GM21528 (cell line): ENCODE results near the gene CEP112.
"Not testable (repeated sequence)": the region's sequence is repeated elsewhere in the genome, so short reads cannot be mapped to it uniquely, and the experiment has no call there.

Source experiments
- ATAC-seq: cut with Tn5 transposase; IDR thresholded peaks from one replicate; pipeline ENCODE4 v1.9.1; 2021; ENCODE audit warnings: mild to moderate bottlenecking, moderate library complexity; ENCODE audit not compliant: unreplicated experiment, low FRiP score

Gene CEP112

DNA sequence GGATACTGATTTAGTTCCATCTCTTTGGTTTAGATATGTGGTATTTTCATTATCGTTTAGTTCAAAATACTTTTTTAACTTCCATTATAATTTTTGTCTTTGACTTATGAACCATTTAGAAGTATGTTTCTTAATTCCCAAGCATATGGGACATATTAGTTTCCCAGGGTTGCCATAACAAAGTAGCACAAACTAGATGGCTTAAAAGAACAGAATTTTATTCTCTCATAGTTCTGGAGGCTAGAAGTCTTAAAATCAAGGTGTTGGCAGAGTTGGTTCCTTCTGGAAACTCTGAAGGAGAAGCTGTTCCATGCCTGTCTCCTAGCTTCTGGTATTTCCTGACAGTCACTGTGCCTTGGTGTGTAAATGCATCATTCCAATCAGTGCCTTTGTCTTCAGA, 339.0 kb downstream of the CEP112 start:
- no peak for ATAC-seq

DNA sequence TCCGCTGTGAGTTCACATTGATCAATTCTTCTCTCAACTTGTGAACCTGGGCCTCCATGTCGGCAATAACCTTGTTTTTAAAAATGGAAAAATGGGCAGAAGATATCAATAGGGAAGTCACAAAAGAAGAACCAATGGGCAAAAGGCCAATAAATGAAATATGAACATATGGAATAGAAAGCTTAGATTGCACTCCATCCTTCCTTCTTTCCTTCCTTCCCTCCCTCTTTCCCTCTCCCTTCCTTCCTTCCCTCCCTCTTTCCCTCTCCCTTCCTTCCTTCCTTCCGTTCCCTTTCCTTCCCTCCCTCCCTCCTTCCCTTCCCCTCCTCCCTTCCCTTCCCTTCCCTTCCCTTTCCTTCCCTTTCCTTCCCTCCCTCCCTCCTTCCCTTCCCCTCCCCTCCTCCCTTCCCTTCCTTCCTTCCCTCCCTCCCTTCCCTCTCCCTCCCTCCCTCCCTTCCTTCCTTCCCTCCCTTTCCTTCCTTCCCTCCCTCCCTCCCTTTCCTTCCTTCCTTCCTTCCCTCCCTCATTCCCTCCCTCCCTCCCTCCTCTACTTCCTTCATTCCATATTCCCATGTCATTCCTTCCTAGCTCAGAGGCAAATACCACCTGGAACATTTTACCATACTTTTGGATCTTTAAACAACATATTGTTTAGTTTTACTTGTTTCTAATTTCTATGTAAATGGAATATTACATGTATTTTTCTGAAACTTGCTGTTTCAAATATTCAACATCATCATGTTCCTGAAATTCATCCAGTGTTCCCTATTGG, 339.8 kb downstream of the CEP112 start:
- no peak for ATAC-seq

DNA sequence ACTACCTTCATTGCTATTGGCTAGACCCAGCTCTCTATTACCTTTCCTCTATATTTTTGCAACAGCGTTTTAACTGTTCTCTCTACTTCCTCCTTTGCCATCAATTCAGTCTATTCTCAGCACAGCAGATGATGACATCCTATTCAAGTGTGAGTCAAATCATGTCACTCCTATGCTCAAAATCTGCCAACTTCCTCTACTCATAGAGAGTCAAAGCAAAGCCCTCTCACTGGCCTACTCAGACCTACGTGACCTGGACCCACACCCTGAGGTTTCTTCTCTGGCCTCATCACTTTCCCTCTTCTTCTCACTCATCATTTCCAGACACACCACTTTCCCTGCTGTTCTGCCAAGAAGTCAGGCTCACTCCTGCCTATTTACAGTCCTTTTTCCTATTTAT, 341.4 kb downstream of the CEP112 start:
- no peak for ATAC-seq

DNA sequence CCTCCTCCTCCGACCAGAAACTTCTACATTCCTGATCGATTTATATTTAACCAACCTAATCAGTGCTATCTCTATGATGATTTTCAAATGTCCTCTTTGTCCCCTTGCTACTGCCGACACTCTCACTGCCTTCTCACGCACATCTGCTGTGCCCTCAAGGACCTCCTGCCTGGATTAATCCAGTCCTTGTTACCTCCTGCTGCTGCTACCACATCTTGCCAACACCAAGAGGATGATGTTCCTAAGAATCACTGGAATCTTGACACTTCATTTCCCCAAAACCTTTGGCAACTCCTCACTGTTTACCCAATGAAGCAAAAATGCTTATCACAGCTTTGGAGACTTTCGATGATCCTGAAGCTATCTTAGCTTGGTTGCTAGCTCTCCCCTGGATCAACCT, 343.2 kb downstream of the CEP112 start:
- ATAC-seq = no peak

DNA sequence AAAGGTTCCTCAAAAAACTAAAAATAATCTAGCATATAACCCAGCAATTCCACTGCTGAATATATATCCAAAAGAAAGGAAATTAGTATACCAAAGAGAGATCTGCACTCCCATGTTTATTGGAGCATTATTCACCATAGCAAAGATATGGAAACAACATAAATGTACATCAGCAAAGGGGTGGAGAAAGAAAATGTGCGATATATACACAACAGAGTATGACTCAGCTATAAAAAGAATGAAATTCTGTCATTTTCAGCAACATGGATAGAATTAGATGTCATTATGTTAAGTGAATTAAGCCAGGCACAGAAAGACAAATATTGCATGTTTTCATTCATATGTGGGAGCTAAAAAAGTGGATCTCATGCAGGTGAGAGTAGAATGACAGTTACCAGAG, 350.8 kb downstream of the CEP112 start:
- ATAC-seq = no peak

DNA sequence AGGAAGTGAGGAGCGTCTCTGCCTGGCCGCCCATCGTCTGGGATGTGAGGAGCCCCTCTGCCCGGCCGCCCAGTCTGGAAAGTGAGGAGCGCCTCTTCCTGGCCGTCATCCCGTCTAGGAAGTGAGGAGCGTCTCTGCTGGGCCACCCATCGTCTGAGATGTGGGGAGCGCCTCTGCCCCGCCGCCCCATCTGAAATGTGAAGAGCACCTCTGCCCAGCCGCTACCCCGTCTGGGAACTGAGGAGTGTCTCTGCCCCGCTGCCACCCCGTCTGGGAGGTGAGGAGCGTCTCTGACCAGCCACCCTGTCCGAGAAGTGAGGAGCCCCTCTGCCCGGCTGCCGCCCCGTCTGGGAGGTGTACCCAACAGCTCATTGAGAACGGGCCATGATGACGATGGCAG, 354.7 kb downstream of the CEP112 start:
- not testable (repeated sequence) for ATAC-seq

DNA sequence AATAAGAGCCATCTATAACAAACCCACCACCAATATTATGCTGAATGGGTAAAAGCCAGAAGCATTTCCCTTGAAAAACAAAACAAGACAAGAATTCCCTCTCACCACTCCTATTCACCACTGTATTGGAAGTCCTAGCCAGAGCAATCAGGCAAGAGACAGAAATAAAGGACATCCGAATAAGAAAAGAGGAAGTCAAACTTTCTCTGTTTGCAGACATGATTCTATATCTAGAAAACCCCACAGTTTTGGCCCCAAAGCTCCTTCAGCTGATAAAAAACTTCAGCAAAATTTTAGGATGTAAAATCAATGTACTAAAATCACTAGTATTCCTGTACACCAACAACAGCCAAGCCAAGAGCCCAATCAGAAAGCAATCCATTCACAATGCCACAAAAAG, 358.7 kb downstream of the CEP112 start:
- ATAC-seq = no peak

DNA sequence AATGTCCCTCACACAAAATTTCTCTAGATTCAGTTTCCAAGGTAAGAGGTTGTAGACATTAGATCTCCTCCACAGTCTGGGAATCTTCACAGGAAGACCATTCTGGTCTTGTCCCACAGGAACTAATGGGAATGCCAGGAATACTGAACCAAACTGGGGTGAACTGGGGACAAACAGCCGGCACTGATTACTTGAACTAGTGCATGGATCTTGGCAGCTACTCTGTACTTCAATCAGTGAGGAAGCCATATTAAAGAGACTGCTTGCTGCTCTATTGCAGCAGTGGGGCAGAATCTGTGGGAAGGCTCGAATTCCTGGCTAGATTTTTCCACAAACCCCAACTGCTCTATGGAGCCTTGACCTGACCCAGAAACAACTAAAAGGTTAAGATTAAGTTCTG, 361.6 kb downstream of the CEP112 start:
- no peak for ATAC-seq

DNA sequence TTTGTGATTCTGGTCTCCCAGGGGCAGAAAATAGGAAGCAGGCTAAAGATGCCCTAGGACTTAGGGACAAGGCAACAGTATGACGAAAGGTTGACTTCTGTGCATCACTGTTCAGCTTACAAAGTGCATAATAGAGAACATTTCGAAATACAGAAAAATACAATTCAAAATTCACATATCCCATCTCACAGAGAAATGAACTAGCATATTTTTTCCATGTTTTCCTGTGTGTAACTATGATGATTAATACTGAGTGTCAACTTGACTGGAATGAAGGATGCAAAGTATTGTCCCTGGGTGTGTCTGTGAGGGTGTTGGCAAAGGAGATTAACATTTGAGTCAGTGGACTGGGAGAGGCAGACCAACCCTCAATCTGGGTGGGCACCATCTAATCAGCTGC, 365.4 kb downstream of the CEP112 start:
- not testable (repeated sequence) for ATAC-seq

DNA sequence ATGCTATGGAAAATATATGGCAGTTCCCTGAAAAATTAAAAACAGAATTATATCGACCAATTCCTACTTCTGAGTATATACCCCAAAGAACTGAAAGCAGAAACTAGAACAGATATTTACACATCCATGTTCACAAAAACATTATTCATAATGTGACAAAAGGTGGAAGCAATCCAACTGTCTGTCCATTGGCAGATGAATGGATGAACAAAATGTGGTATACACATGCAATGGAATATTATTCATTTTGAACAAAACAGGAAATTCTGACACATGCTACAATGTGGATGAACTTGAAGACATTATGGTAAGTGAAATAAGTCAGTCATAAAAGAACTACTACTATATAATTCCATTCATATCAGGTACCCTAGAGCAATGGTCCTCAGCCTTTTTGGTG, 367.0 kb downstream of the CEP112 start:
- no peak for ATAC-seq

DNA sequence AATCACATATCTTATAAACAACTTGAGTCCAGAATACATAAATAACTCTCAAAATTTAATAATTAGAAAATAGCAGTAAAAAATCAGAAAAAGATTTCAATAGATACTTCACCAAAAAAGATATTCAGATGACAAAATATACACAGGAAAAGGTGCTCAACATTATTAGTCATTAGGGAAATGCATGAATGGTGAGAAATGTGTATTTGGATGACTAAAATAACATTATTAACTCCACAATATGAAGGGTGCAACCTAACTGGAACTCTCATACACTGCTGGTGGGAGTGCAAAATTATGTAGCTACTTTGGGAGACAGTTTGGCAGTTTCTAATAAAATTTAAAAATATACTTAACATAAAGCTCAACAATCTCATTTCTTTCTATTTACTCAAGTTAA, 368.2 kb downstream of the CEP112 start:
- no peak for ATAC-seq

DNA sequence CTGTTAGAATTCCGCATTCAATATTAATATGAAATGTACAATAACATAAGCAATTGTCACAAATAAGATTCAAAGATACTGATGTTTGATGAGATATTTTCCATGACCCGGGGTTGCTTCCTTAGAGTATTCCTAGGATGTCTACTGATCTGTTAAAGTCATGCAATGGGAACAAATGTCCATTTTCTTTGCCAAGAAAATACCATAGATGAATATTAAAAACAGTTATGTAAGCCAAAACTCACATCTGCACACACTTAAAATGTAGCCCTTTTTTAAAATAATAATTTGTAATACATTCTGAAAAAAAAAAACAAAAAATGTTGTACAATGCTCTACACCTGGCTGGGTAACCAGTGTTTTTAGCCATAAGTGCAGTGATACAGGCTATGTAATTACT, 371.1 kb downstream of the CEP112 start:
- no peak for ATAC-seq

DNA sequence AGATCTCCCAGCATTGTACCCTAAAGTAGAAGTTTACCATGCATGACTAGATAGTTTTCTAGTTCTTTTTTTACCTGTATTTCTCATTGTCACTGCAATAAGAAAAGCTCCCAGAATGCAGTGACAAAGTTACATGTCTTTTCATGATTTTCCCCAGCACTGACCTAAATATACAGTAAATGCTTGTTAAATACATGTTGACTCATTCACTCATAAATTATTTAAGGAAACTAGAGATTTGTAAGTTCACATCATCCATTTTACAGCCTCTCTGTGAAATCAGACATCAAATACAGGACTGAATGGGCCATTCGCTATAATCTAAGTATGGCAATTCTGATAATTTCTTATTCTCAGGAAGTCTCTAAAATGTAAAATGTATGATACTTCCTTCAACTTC, 371.6 kb downstream of the CEP112 start:
- no peak for ATAC-seq

DNA sequence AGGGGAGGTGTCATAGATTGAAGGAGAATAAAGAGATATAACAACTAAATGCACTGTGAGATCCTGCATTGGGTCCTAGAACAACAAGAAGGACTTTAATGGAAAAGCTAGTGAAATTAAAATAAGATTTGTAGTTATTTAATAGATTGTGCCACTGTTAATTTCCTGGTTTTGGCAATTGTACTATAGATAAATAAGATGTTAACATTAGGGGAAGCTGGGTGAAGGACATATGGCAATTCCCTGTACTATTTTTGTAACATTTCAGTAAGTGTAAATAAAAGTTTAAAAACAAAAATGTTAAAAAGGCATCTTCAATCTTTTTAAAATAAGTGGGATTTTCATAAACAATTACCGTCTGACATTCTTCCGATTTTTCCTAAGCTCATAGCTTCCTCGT, 372.1 kb downstream of the CEP112 start:
- no peak for ATAC-seq

DNA sequence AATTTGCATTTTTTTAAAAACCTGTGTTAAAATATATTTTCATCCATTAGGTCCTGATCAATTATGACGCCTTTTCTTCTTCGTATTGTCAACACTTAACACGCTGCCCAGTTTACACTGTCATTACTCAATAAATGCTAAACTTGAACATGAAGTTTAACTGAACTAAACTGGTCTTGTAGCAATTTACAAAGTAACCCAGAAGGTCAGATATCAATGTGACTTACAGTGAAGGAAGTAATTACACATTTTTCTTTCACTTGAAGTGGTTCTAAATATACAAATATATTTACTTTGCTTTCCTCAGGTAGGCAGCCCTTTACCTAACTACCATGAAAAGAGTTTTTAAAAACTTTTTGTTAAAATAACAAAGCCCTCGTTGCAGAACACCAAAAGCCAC, 374.0 kb downstream of the CEP112 start:
- no peak for ATAC-seq

DNA sequence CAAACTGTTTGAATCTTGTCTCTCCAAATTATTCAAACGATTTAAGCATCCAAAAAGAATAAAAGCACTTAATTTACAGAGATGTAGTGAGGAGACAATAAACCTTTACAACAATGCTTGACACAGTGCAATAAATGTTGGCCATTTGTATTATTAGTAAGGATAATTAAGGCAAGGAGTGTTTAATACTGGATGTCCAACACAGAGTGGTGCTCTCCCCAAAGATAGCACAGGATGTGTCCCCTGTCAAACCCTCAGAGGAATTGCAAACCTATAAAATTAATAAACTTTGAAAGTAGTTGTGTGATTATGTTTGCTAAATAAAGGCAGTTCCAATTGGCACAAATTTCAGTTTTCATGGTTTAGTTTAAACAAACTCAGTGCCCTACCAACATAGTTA, 377.5 kb downstream of the CEP112 start:
- no peak for ATAC-seq

DNA sequence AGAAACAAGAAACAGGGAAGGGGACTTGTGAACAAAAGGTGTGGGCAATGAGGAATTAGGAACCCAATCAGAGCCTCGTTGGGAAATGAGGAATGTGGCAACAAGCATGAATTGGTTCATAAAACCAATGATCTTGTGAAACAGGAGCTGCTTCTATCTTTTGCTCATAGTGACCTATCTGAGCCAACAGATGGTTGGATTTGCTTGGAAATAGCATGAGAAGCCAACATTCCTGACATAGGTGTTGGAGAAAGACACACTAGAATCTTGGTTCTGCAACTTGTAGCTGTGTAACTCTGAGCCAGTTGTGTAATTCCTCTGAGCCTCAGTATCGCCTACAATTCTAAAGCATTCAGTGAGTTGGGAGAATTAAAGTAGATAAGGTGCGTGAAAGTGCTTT, 378.6 kb downstream of the CEP112 start:
- no peak for ATAC-seq

DNA sequence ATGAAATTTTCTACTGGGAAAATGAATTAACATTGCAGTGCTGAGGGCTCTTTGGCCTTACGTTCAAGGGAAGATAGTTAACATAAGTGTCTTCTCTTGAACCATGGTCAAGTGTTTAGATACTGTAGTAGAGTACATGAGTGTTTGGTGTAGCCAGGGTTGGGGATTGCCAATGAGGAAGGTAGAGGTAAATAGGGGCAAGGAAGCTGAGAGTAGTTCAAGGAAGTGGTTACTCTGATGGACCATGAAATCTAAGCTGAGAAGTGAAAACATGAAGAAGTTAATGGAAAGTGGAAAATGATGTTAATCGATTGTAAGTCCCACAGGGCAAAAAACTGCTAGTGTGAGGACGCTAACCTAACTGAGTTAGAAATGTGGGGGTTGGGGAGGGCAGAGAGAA, 380.9 kb downstream of the CEP112 start:
- ATAC-seq = no peak

DNA sequence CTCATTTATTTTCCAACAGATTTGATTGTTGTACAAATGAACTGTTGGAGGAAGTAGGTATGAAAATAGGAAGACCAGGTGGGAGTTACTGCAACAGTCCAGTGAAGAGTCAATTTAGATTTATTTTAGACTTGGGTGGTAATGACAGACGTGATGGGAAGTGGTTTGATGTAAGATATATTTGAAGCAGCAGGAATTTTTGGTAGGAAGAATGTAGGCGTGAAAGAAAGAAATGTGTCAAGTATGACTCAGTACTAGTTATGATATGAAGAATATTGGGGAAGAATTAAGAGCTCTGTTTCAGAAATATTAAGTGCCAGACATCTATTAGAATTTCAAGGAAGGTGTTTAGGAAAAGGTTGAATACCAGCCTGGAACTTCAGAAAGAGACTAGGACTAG, 382.6 kb downstream of the CEP112 start:
- no peak for ATAC-seq

DNA sequence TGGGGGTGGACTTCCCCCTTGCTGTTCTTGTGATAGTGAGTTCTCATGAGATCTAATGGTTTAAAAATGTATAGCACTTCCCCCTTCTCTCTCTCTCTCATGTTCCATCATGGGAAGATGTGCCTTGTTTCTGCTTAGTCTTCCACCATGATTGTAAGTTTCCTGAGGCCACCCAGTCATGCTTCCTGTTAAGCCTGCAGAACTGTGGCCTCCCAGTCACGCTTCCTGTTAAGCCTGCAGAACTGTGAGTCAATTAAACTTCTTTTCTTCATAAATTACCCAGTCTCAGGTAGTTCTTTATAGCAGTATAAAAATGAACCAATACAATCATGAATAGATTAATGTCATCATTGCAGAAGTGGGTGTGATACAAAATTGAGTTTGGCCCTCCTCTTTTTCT, 383.4 kb downstream of the CEP112 start:
- not testable (repeated sequence) for ATAC-seq

DNA sequence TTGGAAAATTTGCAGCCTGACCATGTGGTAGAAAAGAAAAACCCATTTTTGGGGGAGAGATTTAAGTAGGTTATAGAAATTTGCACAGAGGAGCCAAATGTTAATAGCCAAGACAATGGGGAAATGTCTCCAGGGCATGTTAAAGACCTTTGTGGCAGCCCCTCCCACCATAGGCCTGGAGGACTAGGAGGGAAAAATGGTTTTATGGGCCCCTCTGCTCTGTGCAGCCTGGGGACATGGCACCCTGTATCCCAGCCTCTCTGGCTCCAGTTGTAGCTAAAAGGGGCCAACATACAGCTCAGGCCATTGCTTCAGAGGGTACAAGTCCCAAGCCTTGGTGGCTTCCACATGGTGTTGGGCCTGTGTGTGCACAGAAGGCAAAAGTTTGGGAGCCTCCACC, 384.6 kb downstream of the CEP112 start:
- no peak for ATAC-seq

DNA sequence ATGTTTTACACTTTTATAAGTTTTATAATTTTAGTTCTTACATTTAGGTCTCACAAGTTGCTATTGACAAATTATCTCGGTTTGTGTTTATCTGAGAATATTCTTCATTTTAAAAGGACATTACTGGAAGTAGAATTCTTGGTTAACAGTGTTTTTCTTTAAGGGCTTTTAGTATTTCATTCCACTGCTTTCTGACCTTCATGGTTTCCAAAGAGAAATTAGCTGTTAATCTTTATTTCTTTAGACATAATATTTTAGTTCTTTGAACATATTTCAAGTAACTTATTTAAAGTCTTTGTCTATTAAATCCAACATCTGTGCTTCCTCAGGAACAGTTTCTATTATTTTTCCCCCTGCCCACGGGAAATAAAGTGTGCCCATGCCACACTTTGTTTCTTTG, 390.4 kb downstream of the CEP112 start:
- ATAC-seq = no peak

DNA sequence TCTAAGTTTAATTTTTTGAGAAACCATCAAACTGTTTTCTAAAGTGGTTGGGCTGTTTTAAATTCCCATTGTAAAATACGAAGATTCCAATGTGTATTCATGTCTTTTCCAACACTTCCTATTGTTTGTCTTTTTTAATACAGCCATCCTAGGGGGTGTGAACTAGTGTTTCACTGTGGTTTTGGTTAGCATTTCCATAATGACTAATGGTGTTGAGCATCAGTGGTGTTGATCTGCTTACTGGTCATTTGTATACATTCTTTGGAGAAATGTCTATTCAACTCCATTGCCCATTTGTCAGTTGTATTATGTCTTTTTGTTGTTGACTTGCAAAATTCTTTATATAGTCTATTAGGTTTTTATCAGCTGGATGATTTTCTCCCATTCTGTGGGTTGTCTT, 391.3 kb downstream of the CEP112 start:
- no peak for ATAC-seq
